NB4 (cell line): ENCODE measurements around the gene KDM1B.

Experiments used
- DNase-seq: peaks from one replicate; pipeline ENCODE4 v3.0.0; 2010; ENCODE audit warnings: low read depth
- H3K4me3 ChIP-seq: one replicate; pipeline ENCODE4 v1.5.1; 2011; ENCODE audit warnings: mild to moderate bottlenecking, low read depth, low read length, moderate library complexity
- CTCF ChIP-seq: IDR thresholded peaks from one replicate; pipeline ENCODE4 v1.5.1; 2012; ENCODE audit warnings: low read depth, low read length
- MYC ChIP-seq: IDR thresholded peaks from 2 replicates; pipeline ENCODE4 v1.6.1; 2011; ENCODE audit warnings: low read depth, low read length
- POLR2A ChIP-seq: IDR thresholded peaks from 2 replicates; pipeline ENCODE4 v1.6.1; 2011; ENCODE audit warnings: mild to moderate bottlenecking; ENCODE audit not compliant: insufficient read length; ENCODE audit errors: extremely low read depth
- TF ChIP-seq, protein P1 (sequence below): IDR thresholded peaks from 2 replicates; pipeline ENCODE4 v1.6.1; 2011; ENCODE audit warnings: low read depth, low read length

The KDM1B gene

DNA sequence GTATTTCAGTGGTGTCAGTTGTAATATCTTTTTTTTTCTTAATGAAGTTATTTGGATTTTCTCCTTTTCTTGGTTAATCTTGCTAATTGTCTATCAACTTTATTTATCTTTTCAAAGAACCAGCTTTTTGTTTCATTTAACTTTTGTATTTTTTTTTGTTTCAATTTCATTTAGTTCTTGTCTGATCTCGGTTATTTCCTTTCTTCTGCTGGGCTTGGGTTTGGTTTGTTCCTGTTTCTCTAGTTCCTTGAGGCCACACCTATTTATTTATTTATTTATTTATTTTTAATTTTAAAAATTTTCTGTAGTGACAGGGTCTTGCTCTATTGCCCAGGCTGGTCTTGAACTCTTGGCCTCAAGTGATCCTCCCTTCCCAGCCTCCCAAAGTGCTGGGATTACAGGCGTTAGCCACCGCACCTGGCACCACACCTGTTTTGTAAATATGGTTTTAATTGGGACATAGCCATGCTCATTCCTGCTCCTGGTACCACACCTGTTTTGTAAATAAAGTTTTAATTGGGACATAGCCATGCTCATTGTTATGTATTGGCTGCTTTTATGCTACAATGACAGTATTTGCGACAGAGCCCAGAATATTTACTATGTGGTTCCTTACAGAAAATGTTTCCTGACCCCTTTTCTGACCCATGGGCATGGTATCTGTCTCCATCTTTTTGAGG, 22.2 kb downstream of the KDM1B start:
- TF ChIP-seq MYC: no peak
- TF ChIP-seq POLR2A: no peak
- no peak for TF ChIP-seq CTCF
- TF ChIP-seq, protein P1, sequence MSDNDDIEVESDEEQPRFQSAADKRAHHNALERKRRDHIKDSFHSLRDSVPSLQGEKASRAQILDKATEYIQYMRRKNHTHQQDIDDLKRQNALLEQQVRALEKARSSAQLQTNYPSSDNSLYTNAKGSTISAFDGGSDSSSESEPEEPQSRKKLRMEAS: no peak
- H3K4me3 ChIP-seq: no peak overlapping the region
- DNase-seq: no peak

DNA sequence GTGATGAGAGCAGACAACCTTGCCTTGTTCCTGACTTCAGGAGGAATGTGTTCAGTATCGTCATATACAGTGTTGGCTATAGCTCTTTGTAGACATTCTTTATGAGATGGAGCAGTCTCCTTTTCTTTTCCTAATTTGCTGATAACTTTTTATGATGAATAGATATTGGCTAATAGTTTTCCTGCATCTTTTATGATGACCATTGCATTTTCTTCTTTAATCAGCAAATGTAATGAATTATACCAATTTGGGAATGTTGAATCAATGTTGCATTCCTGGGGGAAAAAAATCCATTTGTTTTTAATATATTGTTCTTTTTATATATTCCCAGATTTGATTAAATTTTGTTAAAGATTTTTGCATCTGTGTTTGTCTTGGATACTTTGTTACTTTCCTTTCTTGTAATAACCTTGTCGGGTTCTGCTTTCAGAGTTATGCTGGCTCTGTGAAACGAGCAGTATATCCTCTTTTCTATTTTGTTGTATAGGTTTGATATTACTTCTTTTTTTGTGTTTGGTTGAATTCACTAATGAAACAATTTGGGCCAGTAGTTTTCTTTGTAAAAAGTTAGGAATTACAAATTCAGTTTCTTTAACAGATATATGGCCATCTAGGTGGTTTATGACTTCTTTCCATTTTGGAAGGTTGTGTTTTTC, 23.9 kb downstream of the KDM1B start:
- TF ChIP-seq, protein P1: no peak
- TF ChIP-seq CTCF: no peak
- no peak for TF ChIP-seq MYC
- TF ChIP-seq POLR2A: no peak
- no peak for DNase-seq
- H3K4me3 ChIP-seq: no peak overlapping the region

GRCh38 chr6:18179770-18180356, 24.6 kb downstream of the KDM1B start:
- H3K4me3 ChIP-seq: no peak overlapping the region
- TF ChIP-seq MYC (no peak), CTCF (no peak), POLR2A (no peak)
- TF ChIP-seq, protein P1: no peak

DNA sequence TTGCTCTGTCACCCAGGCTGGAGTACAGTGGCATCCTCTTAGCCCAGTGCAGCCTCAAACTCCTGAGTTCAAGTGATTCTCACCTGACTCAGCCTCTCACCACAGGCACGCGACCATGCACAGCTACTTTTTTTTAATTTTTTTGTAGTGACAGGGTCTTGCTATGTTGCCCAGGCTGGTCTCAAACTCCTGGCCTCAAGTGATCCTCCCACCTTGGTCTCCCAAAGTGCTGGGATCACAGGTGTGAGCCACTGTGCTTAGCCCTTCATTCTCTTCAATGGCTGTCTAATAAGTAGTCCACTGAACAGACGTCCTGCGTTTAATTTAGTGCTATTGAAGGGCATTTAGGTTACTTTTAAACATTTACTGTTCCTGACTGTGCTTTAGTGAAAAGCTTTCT, 27.3 kb downstream of the KDM1B start:
- H3K4me3 ChIP-seq: no peak overlapping the region
- no peak for TF ChIP-seq MYC
- TF ChIP-seq POLR2A: no peak
- no peak for TF ChIP-seq CTCF
- TF ChIP-seq, protein P1: no peak
- no peak for DNase-seq

More at GRCh38 chr6:18179770-18180356, 24.6 kb downstream of the KDM1B start:
- DNase-seq: peak; percentile 16

DNA sequence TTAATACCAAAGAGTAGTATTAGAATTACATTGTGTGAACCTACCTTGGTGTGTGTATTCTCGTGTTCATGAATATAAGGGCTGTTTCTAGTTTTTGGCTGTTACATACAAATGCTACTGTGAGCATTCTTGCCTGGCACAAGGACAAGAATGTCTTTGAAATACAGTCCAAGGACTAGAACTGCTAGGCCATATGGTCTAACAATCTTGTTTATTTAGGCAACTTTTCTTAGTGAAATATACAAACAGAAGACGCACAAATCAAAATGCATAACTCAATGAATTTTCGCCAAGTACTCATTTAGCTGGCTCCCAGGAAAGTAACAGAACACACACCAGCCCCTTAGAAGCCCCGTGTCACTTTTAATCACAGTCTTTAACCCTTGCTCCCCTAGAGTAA, 28.5 kb downstream of the KDM1B start:
- no peak overlapping the region for H3K4me3 ChIP-seq
- DNase-seq: no peak
- TF ChIP-seq CTCF (no peak), MYC (no peak), POLR2A (no peak)
- TF ChIP-seq, protein P1: no peak
